AG10803 (cell line): Measurements from ENCODE around the gene MLST8.

ENCODE experiments used
- DNase-seq: peaks from one replicate; pipeline ENCODE4 v3.0.0; 2010; ENCODE audit warnings: low read depth
- H3K4me3 ChIP-seq: 2 replicates; pipeline ENCODE4 v1.5.1; 2011; ENCODE audit warnings: mild to moderate bottlenecking, low read length, control low read depth
- TF ChIP-seq, protein P1 (sequence below): conservative IDR thresholded peaks from 2 replicates; pipeline ENCODE4 v1.5.1; 2011; ENCODE audit warnings: mild to moderate bottlenecking, low read length, control low read depth, inconsistent platforms

The MLST8 gene

DNA sequence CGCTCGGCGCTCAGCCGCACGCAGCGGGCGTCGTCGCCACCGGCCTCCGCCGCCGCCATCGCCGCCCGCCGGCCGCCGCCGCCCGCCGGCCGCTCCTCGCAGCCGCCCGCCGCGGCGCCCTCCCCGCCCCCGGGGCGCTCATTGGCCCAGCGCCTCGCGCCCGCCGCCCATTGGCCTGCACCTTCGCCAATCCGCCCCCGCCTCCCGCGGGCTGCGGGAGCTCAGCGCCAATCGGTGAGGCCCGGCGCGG, 9.4 kb downstream of the MLST8 start, which contains the start of gene PGP:
TSS of gene PGP (minus strand) at position 122 of the 250 bp plus-strand sequence. CDS start at position 59, 63 bp downstream.
- peak within 1 kb of the TSS; percentile 88 for H3K4me3 ChIP-seq
- DNase-seq = no peak

DNA sequence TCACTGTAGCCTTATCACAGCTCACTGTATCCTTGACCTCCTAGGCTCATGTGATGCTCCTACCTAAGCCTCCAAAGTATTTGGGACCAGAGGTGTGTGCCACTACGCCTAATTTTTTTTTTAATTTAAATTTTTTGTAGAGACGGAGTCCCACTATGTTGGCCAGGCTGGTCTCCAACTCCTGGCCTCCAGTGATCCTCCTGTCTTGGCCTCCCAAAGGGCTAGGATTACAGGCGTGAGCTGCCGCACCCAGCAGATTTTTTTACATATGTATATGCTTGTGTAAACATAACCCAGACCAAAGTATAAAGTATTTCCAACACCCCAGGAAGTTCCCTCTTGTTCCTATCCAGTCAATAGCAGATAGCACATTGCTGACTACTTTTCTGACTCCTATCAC, 11.1 kb downstream of the MLST8 start:
- TF ChIP-seq, protein P1, sequence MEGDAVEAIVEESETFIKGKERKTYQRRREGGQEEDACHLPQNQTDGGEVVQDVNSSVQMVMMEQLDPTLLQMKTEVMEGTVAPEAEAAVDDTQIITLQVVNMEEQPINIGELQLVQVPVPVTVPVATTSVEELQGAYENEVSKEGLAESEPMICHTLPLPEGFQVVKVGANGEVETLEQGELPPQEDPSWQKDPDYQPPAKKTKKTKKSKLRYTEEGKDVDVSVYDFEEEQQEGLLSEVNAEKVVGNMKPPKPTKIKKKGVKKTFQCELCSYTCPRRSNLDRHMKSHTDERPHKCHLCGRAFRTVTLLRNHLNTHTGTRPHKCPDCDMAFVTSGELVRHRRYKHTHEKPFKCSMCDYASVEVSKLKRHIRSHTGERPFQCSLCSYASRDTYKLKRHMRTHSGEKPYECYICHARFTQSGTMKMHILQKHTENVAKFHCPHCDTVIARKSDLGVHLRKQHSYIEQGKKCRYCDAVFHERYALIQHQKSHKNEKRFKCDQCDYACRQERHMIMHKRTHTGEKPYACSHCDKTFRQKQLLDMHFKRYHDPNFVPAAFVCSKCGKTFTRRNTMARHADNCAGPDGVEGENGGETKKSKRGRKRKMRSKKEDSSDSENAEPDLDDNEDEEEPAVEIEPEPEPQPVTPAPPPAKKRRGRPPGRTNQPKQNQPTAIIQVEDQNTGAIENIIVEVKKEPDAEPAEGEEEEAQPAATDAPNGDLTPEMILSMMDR = no peak
- H3K4me3 ChIP-seq = no peak overlapping the region
- DNase-seq = no peak

More for the DNA sequence above, 9.4 kb downstream of the MLST8 start, which contains the start of gene PGP:
- TF ChIP-seq, protein P1 = no peak

DNA sequence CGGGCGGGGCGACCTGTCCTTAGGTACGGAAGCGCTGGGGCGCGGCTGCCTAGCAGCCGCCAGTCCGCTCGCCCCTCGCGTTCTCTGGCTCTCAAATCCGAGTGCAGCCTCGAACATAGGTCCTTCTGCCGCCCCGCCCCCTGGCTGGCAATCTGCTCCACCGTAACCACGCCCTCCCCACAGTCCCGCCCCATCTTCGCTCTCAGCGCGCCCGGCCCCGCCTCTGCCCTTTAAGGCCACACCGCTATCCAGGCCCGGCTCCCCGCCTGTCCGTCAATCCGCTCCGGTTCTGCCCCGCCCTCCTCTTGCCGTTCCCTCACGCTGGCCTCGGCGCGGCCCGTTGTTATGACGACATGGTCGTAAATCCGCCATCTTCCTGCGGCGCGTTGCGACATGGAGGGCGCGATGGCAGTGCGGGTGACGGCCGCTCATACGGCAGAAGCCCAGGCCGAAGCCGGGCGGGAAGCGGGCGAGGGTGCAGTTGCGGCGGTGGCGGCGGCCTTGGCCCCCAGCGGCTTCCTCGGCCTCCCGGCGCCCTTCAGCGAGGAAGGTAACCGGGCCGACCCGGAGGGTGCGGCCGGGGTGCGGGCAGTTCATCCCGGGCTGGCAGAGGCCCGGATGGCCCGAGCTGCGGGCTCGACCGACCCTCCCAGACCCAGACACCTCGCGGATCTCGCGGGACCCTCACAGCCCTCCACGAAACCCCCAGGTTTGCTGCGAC, 18.1 kb downstream of the MLST8 start, which contains the start of gene E4F1:
TSS of gene E4F1 (plus strand) at position 371 of the 721 bp plus-strand sequence. CDS start at position 394, 23 bp downstream.
- TF ChIP-seq, protein P1 = no peak
- peak; percentile 100 for DNase-seq
- H3K4me3 ChIP-seq = peak within 1 kb of the TSS; percentile 85

DNA sequence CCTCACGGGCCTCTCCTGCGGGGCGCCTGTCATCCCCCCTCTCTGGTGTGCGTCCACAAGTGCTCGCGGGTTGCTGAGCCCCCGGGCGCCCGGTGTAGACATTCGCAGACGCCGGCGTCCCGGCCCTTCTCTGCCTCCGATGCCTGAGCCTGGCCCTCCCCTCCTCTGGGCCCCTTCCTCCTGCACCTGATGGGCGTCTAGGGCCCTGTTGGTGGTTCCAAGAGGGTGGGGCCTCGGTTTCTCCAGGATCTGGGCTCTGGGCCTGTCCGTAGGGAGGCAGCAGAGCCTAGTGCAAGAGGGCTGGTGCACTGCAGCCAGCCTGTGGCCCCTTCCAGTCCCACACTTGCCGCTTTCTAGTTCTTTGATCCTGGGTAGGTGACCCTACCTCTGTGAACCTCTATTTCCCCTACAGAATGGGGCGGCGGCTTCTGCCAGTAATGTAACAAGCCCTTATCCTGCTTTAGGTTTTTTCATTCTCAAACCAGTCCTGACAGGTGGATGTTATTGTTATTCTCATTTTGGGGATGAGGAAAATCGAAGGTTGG, 18.8 kb downstream of the MLST8 start:
- DNase-seq = peak; percentile 49
- H3K4me3 ChIP-seq = peak overlapping the region; percentile 85
- TF ChIP-seq, protein P1 = peak; percentile 27

- no peak for DNase-seq
- no peak overlapping the region for H3K4me3 ChIP-seq
- TF ChIP-seq, protein P1 = no peak
Observed at GRCh38 chr16:2226245-2226793, 21.1 kb downstream of the MLST8 start.

DNA sequence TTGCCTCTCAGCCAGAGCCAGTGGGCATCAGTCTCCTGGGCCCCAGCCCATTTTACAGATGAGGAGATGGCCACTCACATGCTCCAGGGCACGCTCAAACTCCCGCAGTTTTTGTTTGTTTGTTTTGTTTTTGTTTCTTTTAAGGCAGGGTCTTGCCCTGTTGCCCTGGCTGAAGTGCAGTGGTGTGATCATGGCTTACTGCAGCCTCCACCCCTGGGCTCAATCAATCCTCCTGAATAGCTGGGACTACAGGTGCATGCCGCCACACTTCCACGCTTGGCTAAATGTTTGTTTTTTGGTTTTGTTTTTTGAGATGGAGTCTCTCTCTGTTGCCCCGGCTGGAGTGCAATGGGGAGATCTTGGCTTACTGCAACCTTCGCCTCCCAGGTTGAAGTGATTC, 21.7 kb downstream of the MLST8 start:
- DNase-seq = no peak
- H3K4me3 ChIP-seq = no peak overlapping the region
- TF ChIP-seq, protein P1 = no peak
